IPS DF 4.7 (cell line): ENCODE data around the gene CEP83.
A peak's percentile ranks its signal among the peaks of the same experiment; 100 is the strongest.

Experiments used
- DNase-seq: peaks from one replicate; pipeline ENCODE4 v3.0.0-alpha.2; 2013; ENCODE audit warnings: low spot score; ENCODE audit errors: extremely low read depth

The CEP83 gene

GRCh38 chr12:94269316-94269999, 190.2 kb downstream of the CEP83 start:
- no peak for DNase-seq

DNA sequence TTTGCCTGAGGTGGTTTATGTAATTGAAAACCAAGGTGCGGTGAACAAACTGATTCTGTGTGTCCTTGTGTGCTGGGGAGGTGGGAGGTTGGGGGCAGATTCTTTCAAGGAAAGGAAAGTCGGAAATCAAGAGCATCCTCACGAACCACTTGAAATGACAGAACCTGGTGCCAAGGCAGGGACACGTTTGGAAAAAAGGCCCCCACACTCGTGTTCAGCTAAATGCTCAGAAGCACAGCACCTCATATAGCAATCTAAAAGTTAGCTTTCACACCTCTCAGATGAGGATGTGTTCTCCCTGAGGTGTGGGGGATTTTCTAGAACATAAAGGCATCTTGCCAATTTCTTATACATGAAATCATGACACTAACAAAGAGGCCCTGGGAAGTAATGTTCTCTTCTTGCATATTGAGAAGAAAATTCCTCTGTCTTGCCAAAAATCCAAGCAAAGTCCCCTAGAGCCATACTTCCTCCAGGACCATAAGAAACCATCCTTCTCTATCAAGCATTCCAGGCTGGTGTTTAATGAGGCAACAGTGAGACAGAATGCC, 191.7 kb downstream of the CEP83 start:
- DNase-seq: no peak

- no peak for DNase-seq
Measured at GRCh38 chr12:94267537-94267872, 192.2 kb downstream of the CEP83 start.

GRCh38 chr12:94266796-94267536, 192.7 kb downstream of the CEP83 start:
- no peak for DNase-seq

DNA sequence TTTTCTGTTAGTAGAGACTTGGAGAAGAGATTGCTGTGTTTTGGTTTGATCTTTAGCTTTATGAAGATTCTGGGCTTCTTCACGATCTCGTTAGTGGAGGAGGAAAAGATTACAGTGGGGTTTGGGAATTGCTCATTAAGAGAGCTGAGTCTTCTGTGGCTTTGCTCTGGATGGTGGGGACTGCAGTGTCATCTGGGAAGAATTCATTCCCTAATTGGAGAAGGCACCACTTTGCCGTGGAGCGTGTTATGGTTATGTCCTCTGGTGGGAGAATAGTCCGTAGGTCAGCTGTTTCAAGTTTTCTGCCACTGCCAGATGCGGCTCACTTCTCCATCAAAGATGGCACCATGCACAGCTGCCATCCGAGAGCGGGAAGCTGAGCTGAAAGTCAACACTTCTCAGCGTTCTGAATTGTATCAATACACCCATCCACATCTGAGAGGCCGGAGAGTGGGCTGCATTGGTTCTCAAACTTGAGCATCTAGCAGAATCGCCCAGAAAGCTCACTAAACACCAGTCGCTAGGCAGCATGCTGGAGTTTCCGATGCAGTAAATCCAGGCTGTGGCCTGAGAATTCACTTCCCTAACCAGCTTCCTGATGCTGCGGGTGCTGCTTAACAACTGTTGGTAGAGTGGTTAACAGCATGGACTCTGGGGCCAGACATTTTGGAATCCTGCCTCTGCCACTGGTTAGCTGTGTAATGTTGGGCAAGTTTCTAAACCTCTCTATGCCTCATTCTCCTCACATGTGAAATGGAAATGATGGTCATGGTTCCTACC, 193.5 kb downstream of the CEP83 start:
- no peak for DNase-seq

- DNase-seq: no peak
Measured at GRCh38 chr12:94265539-94265938, 194.1 kb downstream of the CEP83 start.

- no peak for DNase-seq
Measured at GRCh38 chr12:94264736-94265485, 194.8 kb downstream of the CEP83 start.

- peak; percentile 80 for DNase-seq
Measured at GRCh38 chr12:94263905-94264561, 195.6 kb downstream of the CEP83 start.

- no peak for DNase-seq
Measured at GRCh38 chr12:94263011-94263811, 196.5 kb downstream of the CEP83 start.

DNA sequence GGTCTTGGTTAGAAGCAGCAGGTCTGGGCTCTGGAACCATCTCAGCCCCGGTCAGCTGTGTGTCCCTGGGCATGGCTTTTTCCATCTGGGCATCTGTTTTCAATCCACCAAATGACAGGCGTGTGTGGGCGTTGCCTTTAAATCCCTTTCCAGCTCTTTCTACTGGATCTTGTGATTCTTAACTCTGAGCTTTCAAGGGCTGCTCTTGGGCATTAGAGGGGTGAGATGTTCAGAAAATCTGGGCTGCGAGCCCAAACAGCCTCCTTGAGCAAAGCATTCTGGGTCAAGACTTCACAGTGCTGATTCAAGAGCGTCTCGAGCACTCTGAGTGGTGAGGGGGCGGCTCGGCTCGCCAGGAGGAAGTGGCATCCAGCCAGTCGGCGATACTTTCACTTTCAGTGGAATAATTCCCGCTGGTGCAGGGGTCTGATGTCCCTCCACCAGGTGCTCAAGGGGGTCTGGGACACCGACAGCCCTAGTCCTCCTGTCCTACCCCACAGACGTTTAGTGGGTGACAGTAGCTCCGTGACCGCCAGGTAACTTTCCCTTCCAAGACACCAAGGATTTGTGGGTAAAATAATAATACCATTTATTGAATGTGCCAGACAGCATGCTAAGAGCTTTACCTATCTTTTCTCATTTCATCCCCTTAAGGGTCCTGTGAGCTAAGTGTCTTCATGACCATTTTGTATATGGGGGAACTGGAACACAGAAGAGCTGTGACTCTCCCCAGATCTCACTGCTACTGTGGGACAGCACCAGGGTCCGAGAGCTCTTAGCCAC, 197.2 kb downstream of the CEP83 start:
- DNase-seq: no peak

GRCh38 chr12:94261786-94262185, 197.9 kb downstream of the CEP83 start:
- DNase-seq: no peak

DNA sequence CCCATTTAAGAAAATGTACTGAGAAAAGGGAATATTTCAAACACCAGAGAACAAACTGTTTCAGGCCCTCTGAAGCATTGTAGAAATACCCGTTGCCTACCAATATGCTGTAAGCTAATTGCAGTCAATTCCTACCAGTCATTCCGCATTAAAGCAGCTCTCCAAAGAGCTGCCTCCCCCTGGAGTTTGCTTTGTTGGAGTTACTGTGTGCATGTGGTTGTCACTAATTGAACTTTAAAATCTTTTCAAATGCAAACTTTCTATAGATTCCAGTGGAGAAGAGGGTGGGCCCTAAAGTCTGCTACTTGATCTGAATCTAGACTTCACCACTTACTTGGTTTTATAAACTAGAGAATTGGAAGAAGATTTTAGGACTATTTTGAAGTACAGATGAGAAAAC, 198.5 kb downstream of the CEP83 start:
- peak; percentile 46 for DNase-seq

- peak; percentile 28 for DNase-seq
Measured at GRCh38 chr12:94260717-94261116, 198.9 kb downstream of the CEP83 start.

GRCh38 chr12:94260017-94260416, 199.7 kb downstream of the CEP83 start:
- no peak for DNase-seq

DNA sequence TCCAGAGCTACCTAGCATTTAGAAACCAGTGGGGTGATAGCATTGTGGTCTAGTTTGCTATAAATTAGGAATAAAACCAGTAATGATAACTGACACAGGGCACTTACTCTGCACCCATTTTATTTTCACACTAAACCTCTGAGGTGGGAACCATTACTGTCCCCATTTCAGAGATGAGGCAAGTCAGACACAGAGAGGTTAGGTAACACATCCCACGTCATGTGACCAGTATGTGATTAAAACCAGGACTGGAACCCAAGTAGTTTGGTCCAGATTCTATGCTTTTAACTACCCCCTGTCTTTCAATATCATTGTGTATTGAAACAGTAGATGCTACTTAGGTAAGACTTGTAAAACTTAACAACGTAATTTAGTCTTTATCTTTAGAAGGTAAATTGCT, 201.1 kb downstream of the CEP83 start:
- no peak for DNase-seq
